ENCODE measurements around the gene OSTM1.
A peak's percentile ranks its signal among the peaks of the same experiment; 100 is the strongest.

OSTM1 gene

GRCh38 chr6:108074359-108075144 lies at the start of gene OSTM1:
OSTM1 (minus strand) TSS chr6:108074741; CDS start chr6:108074651, 90 bp downstream.
- Histone ChIP-seq H3K27ac (peak within 1 kb of the TSS; percentile 72), H3K4me3 (ENCODE audit: low read depth, low read length) (peak within 1 kb of the TSS; percentile 97), H3K36me3 (replicated peaks) (no peaks in the 10 kb centered on the region), H3K27me3 (replicated peaks) (no peaks in the 10 kb centered on the region)
- peak; percentile 77 for DNase-seq
- in situ Hi-C loops (cut with HindIII; ENCODE audit: low pct_ligation_motif_present, low sequenced_read_pairs), result no loop called here
- TF ChIP-seq CTCF (IDR thresholded peaks at IDR 0.05; ENCODE audit: low read depth, low read length, missing control alignments), result no peak

GRCh38 chr6:108123946-108124345 lies 49.4 kb upstream of the OSTM1 start:
- Histone ChIP-seq H3K4me3 (ENCODE audit: low read depth, low read length) (no peak overlapping the region), H3K27ac (no peak overlapping the region), H3K36me3 (replicated peaks) (no peaks in the 10 kb centered on the region), H3K27me3 (replicated peaks) (peaks cover 29% of the 10 kb centered on the region)
- no peak for DNase-seq
- in situ Hi-C loops (cut with HindIII; ENCODE audit: low pct_ligation_motif_present, low sequenced_read_pairs), result loop anchor here (25.0 kb wide), 1 partner anchor 363 kb away; no protein-coding TSS in a partner anchor
- no peak for TF ChIP-seq CTCF (IDR thresholded peaks at IDR 0.05; ENCODE audit: low read depth, low read length, missing control alignments)

- peaks cover 33% of the 10 kb centered on the region for H3K27me3 ChIP-seq (replicated peaks)
- no peak for TF ChIP-seq CTCF (IDR thresholded peaks at IDR 0.05; ENCODE audit: low read depth, low read length, missing control alignments)
- H3K4me3 ChIP-seq (ENCODE audit: low read depth, low read length), result no peak overlapping the region
- no peak overlapping the region for H3K27ac ChIP-seq
- no peak for DNase-seq
- H3K36me3 ChIP-seq (replicated peaks), result no peaks in the 10 kb centered on the region
- in situ Hi-C loops (cut with HindIII; ENCODE audit: low pct_ligation_motif_present, low sequenced_read_pairs), result loop anchor here (25.0 kb wide), 1 partner anchor 364 kb away; no protein-coding TSS in a partner anchor
These were observed 49.0 kb upstream of the OSTM1 start for GRCh38 chr6:108123481-108123929.

GRCh38 chr6:108121612-108122011 lies 47.1 kb upstream of the OSTM1 start:
- Histone ChIP-seq H3K27me3 (replicated peaks) (peaks cover 49% of the 10 kb centered on the region), H3K4me3 (ENCODE audit: low read depth, low read length) (no peak overlapping the region), H3K36me3 (replicated peaks) (no peaks in the 10 kb centered on the region), H3K27ac (no peak overlapping the region)
- no peak for DNase-seq
- in situ Hi-C loops (cut with HindIII; ENCODE audit: low pct_ligation_motif_present, low sequenced_read_pairs), result loop anchor here (25.0 kb wide), 1 partner anchor 366 kb away; no protein-coding TSS in a partner anchor
- TF ChIP-seq CTCF (IDR thresholded peaks at IDR 0.05; ENCODE audit: low read depth, low read length, missing control alignments), result no peak

GRCh38 chr6:108120311-108120710 lies 45.8 kb upstream of the OSTM1 start:
- H3K27me3 ChIP-seq (replicated peaks), result peaks cover 61% of the 10 kb centered on the region
- in situ Hi-C loops (cut with HindIII; ENCODE audit: low pct_ligation_motif_present, low sequenced_read_pairs), result loop anchor here (25.0 kb wide), 1 partner anchor 367 kb away; no protein-coding TSS in a partner anchor
- no peak overlapping the region for H3K27ac ChIP-seq
- H3K36me3 ChIP-seq (replicated peaks), result no peaks in the 10 kb centered on the region
- no peak for DNase-seq
- H3K4me3 ChIP-seq (ENCODE audit: low read depth, low read length), result no peak overlapping the region
- TF ChIP-seq CTCF (IDR thresholded peaks at IDR 0.05; ENCODE audit: low read depth, low read length, missing control alignments), result no peak
